Measurements from ENCODE around the gene TAB2. TPM values are rescaled to one million over a fixed set of nuclear protein-coding genes. Genes with fewer than 3 reads are reported as not detected.

Gene TAB2
- total RNA-seq, 4 donors from 2014 or later, result 59.2 to 121 (median 83.8) TPM

GRCh38 chr6:149318581-149319286, 1.2 kb downstream of the TAB2 start:
- no peak for TF ChIP-seq CTCF (IDR thresholded peaks at IDR 0.05; ENCODE audit: low read depth)

GRCh38 chr6:149319422-149319821, 1.9 kb downstream of the TAB2 start:
- TF ChIP-seq CTCF (IDR thresholded peaks at IDR 0.05; ENCODE audit: low read depth), result no peak

- TF ChIP-seq CTCF (IDR thresholded peaks at IDR 0.05; ENCODE audit: low read depth), result no peak
Observed at GRCh38 chr6:149320796-149321195, 3.3 kb downstream of the TAB2 start.

GRCh38 chr6:149323353-149323752, 5.8 kb downstream of the TAB2 start:
- no peak for TF ChIP-seq CTCF (IDR thresholded peaks at IDR 0.05; ENCODE audit: low read depth)

- no peak for TF ChIP-seq CTCF (IDR thresholded peaks at IDR 0.05; ENCODE audit: low read depth)
Observed at GRCh38 chr6:149323925-149324324, 6.4 kb downstream of the TAB2 start.

- TF ChIP-seq CTCF (IDR thresholded peaks at IDR 0.05; ENCODE audit: low read depth), result no peak
Observed at GRCh38 chr6:149324428-149324827, 6.9 kb downstream of the TAB2 start.

GRCh38 chr6:149325648-149326236, 8.2 kb downstream of the TAB2 start:
- no peak for TF ChIP-seq CTCF (IDR thresholded peaks at IDR 0.05; ENCODE audit: low read depth)
